DMS79 treated with DMSO at 0.1 percent for 48 hours (cell line): Measurements from ENCODE around the gene PRRT2.
"Not testable (repeated sequence)": the region's sequence is repeated elsewhere in the genome, so short reads cannot be mapped to it uniquely, and the experiment has no call there.

Experiments
- DNase-seq: peaks from one replicate; lab custom pipeline; 2025; lab: John Stamatoyannopoulos, UW

PRRT2 gene

GRCh38 chr16:29833219-29833618 lies 21.2 kb downstream of the PRRT2 start:
- not testable (repeated sequence) for DNase-seq

- no peak for DNase-seq
Measured at GRCh38 chr16:29834079-29834478, 22.1 kb downstream of the PRRT2 start.

- DNase-seq, result no peak
Measured at GRCh38 chr16:29835926-29836325, 23.9 kb downstream of the PRRT2 start.

- no peak for DNase-seq
Measured at GRCh38 chr16:29836623-29837022, 24.6 kb downstream of the PRRT2 start.

- no peak for DNase-seq
Measured at GRCh38 chr16:29837841-29838240, 25.8 kb downstream of the PRRT2 start.

GRCh38 chr16:29839822-29840221 lies 27.8 kb downstream of the PRRT2 start:
- DNase-seq, result no peak

- no peak for DNase-seq
Measured at GRCh38 chr16:29840240-29840639, 28.2 kb downstream of the PRRT2 start.

GRCh38 chr16:29841631-29842030 lies 29.6 kb downstream of the PRRT2 start:
- no peak for DNase-seq

GRCh38 chr16:29842732-29843346 lies 30.8 kb downstream of the PRRT2 start:
- DNase-seq, result no peak

GRCh38 chr16:29843931-29844330 lies 31.9 kb downstream of the PRRT2 start:
- no peak for DNase-seq

GRCh38 chr16:29844575-29845331 lies 32.8 kb downstream of the PRRT2 start:
- DNase-seq, result peak; percentile 42

- DNase-seq, result peak; percentile 72
Measured at GRCh38 chr16:29845656-29846055, 33.7 kb downstream of the PRRT2 start.

- DNase-seq, result no peak
Measured at GRCh38 chr16:29848420-29849297, 36.7 kb downstream of the PRRT2 start.

GRCh38 chr16:29849505-29849904 lies 37.5 kb downstream of the PRRT2 start:
- DNase-seq, result no peak

- DNase-seq, result no peak
Measured at GRCh38 chr16:29850998-29851397, 39.0 kb downstream of the PRRT2 start.

GRCh38 chr16:29852654-29853053 lies 40.7 kb downstream of the PRRT2 start:
- no peak for DNase-seq

- no peak for DNase-seq
Measured at GRCh38 chr16:29854520-29855100, 42.6 kb downstream of the PRRT2 start.

GRCh38 chr16:29857133-29857760 lies 45.3 kb downstream of the PRRT2 start:
- no peak for DNase-seq

GRCh38 chr16:29858149-29858849 lies 46.3 kb downstream of the PRRT2 start:
- no peak for DNase-seq

- DNase-seq, result no peak
Measured at GRCh38 chr16:29858974-29859373, 47.0 kb downstream of the PRRT2 start.

GRCh38 chr16:29860218-29860617 lies 48.2 kb downstream of the PRRT2 start:
- no peak for DNase-seq
